ENCODE results near the gene CACNA2D3. TPM values are rescaled to one million over a fixed set of nuclear protein-coding genes. Genes with fewer than 3 reads are reported as not detected.

CACNA2D3 gene
- total RNA-seq, 2 donors from 2014 or later, result 0.97 TPM; not detected in 1

- no peaks in the 10 kb centered on the region for H3K27me3 Mint-ChIP-seq (ENCODE audit: insufficient read depth)
- no peaks in the 10 kb centered on the region for H3K36me3 Mint-ChIP-seq (ENCODE audit: low read depth)
- no peak for TF ChIP-seq CTCF (conservative IDR thresholded peaks at IDR 0.05)
These were observed 447.7 kb downstream of the CACNA2D3 start for GRCh38 chr3:54570008-54570407.

GRCh38 chr3:54572197-54572895 lies 450.0 kb downstream of the CACNA2D3 start:
- Histone ChIP-seq H3K4me1 (ENCODE audit: control insufficient read depth, insufficient read depth, low read length) (no peaks in the 10 kb centered on the region), H3K27me3 (ENCODE audit: control insufficient read depth, insufficient read depth, low read length, poor library complexity, severe bottlenecking) (no peaks in the 10 kb centered on the region), H3K36me3 (ENCODE audit: control insufficient read depth, insufficient read depth, low read length) (no peaks in the 10 kb centered on the region), H3K9me3 (ENCODE audit: control insufficient read depth, low read length) (no peaks in the 10 kb centered on the region), H3K27ac (ENCODE audit: low read depth, low read length) (no peak overlapping the region), H3K9ac (ENCODE audit: extremely low read depth, low read length, poor library complexity, severe bottlenecking) (no peak overlapping the region), H3K4me3 (ENCODE audit: low read length) (no peak overlapping the region)
- Mint-ChIP-seq H3K27me3 (ENCODE audit: insufficient read depth) (no peaks in the 10 kb centered on the region), H3K36me3 (ENCODE audit: low read depth) (no peaks in the 10 kb centered on the region), H3K4me1 (no peaks in the 10 kb centered on the region), H3K4me3 (no peak overlapping the region), H3K9me3 (no peaks in the 10 kb centered on the region), H3K27ac (no peak overlapping the region)
- WGBS, 2 experiments (ENCODE audit: insufficient coverage in 1 of 2, insufficient read length in 1 of 2), result 93 to 94% methylated on average over 5 of the region's 5 CpGs
- no peak for DNase-seq
- TF ChIP-seq CTCF (conservative IDR thresholded peaks at IDR 0.05), result no peak

More at GRCh38 chr3:54570008-54570407, 447.7 kb downstream of the CACNA2D3 start:
- H3K9me3 ChIP-seq (ENCODE audit: control insufficient read depth, low read length), result no peaks in the 10 kb centered on the region
- no peaks in the 10 kb centered on the region for H3K9me3 Mint-ChIP-seq
- no peaks in the 10 kb centered on the region for H3K36me3 ChIP-seq (ENCODE audit: control insufficient read depth, insufficient read depth, low read length)
- H3K4me3 ChIP-seq (ENCODE audit: low read length), result no peak overlapping the region
- no peak for DNase-seq
- H3K4me1 ChIP-seq (ENCODE audit: control insufficient read depth, insufficient read depth, low read length), result no peaks in the 10 kb centered on the region
- H3K27ac ChIP-seq (ENCODE audit: low read depth, low read length), result no peak overlapping the region
- no peak overlapping the region for H3K4me3 Mint-ChIP-seq
- 91 to 97% methylated on average over 7 of the region's 7 CpGs for WGBS, 2 experiments (ENCODE audit: insufficient coverage in 1 of 2, insufficient read length in 1 of 2)
- H3K27ac Mint-ChIP-seq, result no peak overlapping the region
- H3K4me1 Mint-ChIP-seq, result no peaks in the 10 kb centered on the region
- no peaks in the 10 kb centered on the region for H3K27me3 ChIP-seq (ENCODE audit: control insufficient read depth, insufficient read depth, low read length, poor library complexity, severe bottlenecking)
- no peak overlapping the region for H3K9ac ChIP-seq (ENCODE audit: extremely low read depth, low read length, poor library complexity, severe bottlenecking)

GRCh38 chr3:54573858-54574257 lies 451.5 kb downstream of the CACNA2D3 start:
- Mint-ChIP-seq H3K36me3 (ENCODE audit: low read depth) (no peaks in the 10 kb centered on the region), H3K27me3 (ENCODE audit: insufficient read depth) (no peaks in the 10 kb centered on the region), H3K4me1 (no peaks in the 10 kb centered on the region), H3K4me3 (no peak overlapping the region), H3K27ac (no peak overlapping the region), H3K9me3 (no peaks in the 10 kb centered on the region)
- no peaks in the 10 kb centered on the region for H3K36me3 ChIP-seq (ENCODE audit: control insufficient read depth, insufficient read depth, low read length)
- no peak for TF ChIP-seq CTCF (conservative IDR thresholded peaks at IDR 0.05)
- no peak for DNase-seq
- no peaks in the 10 kb centered on the region for H3K4me1 ChIP-seq (ENCODE audit: control insufficient read depth, insufficient read depth, low read length)
- H3K4me3 ChIP-seq (ENCODE audit: low read length), result no peak overlapping the region
- H3K27me3 ChIP-seq (ENCODE audit: control insufficient read depth, insufficient read depth, low read length, poor library complexity, severe bottlenecking), result no peaks in the 10 kb centered on the region
- H3K9ac ChIP-seq (ENCODE audit: extremely low read depth, low read length, poor library complexity, severe bottlenecking), result no peak overlapping the region
- WGBS, 2 experiments (ENCODE audit: insufficient coverage in 1 of 2, insufficient read length in 1 of 2), result 83 to 91% methylated on average over 3 to 7 of the region's 8 CpGs
- no peak overlapping the region for H3K27ac ChIP-seq (ENCODE audit: low read depth, low read length)
- H3K9me3 ChIP-seq (ENCODE audit: control insufficient read depth, low read length), result no peaks in the 10 kb centered on the region

Measured in endodermal cell (in vitro differentiated cells).